ENCODE measurements around the gene NFAT5. TPM values are rescaled to one million over a fixed set of nuclear protein-coding genes. Genes with fewer than 3 reads are reported as not detected.

Gene NFAT5
- total and polyA plus RNA-seq, 7 donors: 1.2 to 57.1 (median 39.4) TPM

- 91 to 93% methylated on average over 5 of the region's 5 CpGs for WGBS, 2 donors
- H3K4me1 ChIP-seq: no peaks in the 10 kb centered on the region
Observed at GRCh38 chr16:69522041-69522578, 43.7 kb upstream of the NFAT5 start.

GRCh38 chr16:69522732-69523404 is 42.9 kb upstream of the NFAT5 start:
- TF ChIP-seq CTCF (IDR thresholded peaks at IDR 0.05) (no peak), POLR2A (IDR thresholded peaks at IDR 0.05) (no peak), POLR2AphosphoS5 (IDR thresholded peaks at IDR 0.05) (no peak), EP300 (IDR thresholded peaks at IDR 0.05) (no peak)
- Histone ChIP-seq H3K9me3 (no peaks in the 10 kb centered on the region), H3K36me3 (no peaks in the 10 kb centered on the region), H3K4me1 (no peaks in the 10 kb centered on the region), H3K27me3 (no peaks in the 10 kb centered on the region), H3K27ac (no peak overlapping the region), H3K4me3 (no peak overlapping the region)
- intact Hi-C loops (cut with DNase I): no loop called here
- no peak for DNase-seq
- WGBS, 2 donors: 85 to 93% methylated on average over 7 of the region's 7 CpGs

More at GRCh38 chr16:69522041-69522578, 43.7 kb upstream of the NFAT5 start:
- Histone ChIP-seq H3K27me3 (no peaks in the 10 kb centered on the region), H3K36me3 (no peaks in the 10 kb centered on the region), H3K27ac (no peak overlapping the region), H3K9me3 (no peaks in the 10 kb centered on the region), H3K4me3 (no peak overlapping the region)
- DNase-seq: no peak
- intact Hi-C loops (cut with DNase I): no loop called here
- TF ChIP-seq CTCF (IDR thresholded peaks at IDR 0.05) (no peak), POLR2A (IDR thresholded peaks at IDR 0.05) (no peak), EP300 (IDR thresholded peaks at IDR 0.05) (no peak), POLR2AphosphoS5 (IDR thresholded peaks at IDR 0.05) (no peak)

- Histone ChIP-seq H3K27me3 (no peaks in the 10 kb centered on the region), H3K4me3 (no peak overlapping the region), H3K4me1 (no peaks in the 10 kb centered on the region), H3K9me3 (no peaks in the 10 kb centered on the region), H3K27ac (no peak overlapping the region), H3K36me3 (no peaks in the 10 kb centered on the region)
- intact Hi-C loops (cut with DNase I): no loop called here
- TF ChIP-seq CTCF (IDR thresholded peaks at IDR 0.05): no peak
- no peak for TF ChIP-seq POLR2A (IDR thresholded peaks at IDR 0.05)
- TF ChIP-seq POLR2AphosphoS5 (IDR thresholded peaks at IDR 0.05): no peak
- no peak for TF ChIP-seq EP300 (IDR thresholded peaks at IDR 0.05)
- 19 to 72% methylated on average over 13 of the region's 13 CpGs for WGBS, 2 donors
- no peak for DNase-seq
Observed at GRCh38 chr16:69523566-69524305, 42.0 kb upstream of the NFAT5 start.

GRCh38 chr16:69526831-69527655 is 38.7 kb upstream of the NFAT5 start:
- H3K27me3 ChIP-seq: no peaks in the 10 kb centered on the region
- TF ChIP-seq CTCF (IDR thresholded peaks at IDR 0.05) (no peak), EP300 (IDR thresholded peaks at IDR 0.05) (no peak), POLR2AphosphoS5 (IDR thresholded peaks at IDR 0.05) (no peak), POLR2A (IDR thresholded peaks at IDR 0.05) (no peak)
- no peak overlapping the region for H3K27ac ChIP-seq
- H3K9me3 ChIP-seq: no peaks in the 10 kb centered on the region
- intact Hi-C loops (cut with DNase I): no loop called here
- H3K36me3 ChIP-seq: no peaks in the 10 kb centered on the region
- no peak for DNase-seq
- 76 to 90% methylated on average over 11 of the region's 11 CpGs for WGBS, 2 donors
- peaks cover 0 to 13% (median 4%) of the 10 kb centered on the region in 4 donors for H3K4me1 ChIP-seq
- no peak overlapping the region for H3K4me3 ChIP-seq
